ENCODE measurements around the gene LRP4.

Gene LRP4

GRCh38 chr11:46846510-46846830 is 71.9 kb downstream of the LRP4 start:
- DNase-seq (ENCODE audit: low read depth in 1 of 2, low spot score in 1 of 2), result no peak

GRCh38 chr11:46845740-46846509 is 72.4 kb downstream of the LRP4 start, which contains the start of gene CKAP5:
CKAP5 (minus strand) TSS chr11:46846280; CDS start chr11:46821231, 25,049 bp downstream.
- DNase-seq (ENCODE audit: low read depth in 1 of 2, low spot score in 1 of 2), result peak; percentile 52 to 75

DNA sequence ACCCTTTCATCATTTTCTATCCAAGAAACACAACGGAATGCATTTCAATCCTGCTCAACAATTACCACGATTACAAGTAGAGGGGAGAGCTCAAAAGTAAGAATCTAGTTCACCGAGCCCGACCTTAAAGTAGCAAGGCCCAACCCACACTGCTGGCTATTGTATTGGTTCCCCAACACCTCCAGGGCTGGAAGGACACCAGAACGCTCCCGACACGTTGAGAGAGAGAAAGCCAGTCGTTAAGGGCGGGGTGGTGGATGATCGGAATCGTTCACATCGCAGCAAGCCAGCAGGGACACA is 73.0 kb downstream of the LRP4 start:
- DNase-seq (ENCODE audit: low read depth in 1 of 2, low spot score in 1 of 2), result no peak

- no peak for DNase-seq (ENCODE audit: low read depth in 1 of 2, low spot score in 1 of 2)
Measured at GRCh38 chr11:46840116-46840515, 78.2 kb downstream of the LRP4 start.

DNA sequence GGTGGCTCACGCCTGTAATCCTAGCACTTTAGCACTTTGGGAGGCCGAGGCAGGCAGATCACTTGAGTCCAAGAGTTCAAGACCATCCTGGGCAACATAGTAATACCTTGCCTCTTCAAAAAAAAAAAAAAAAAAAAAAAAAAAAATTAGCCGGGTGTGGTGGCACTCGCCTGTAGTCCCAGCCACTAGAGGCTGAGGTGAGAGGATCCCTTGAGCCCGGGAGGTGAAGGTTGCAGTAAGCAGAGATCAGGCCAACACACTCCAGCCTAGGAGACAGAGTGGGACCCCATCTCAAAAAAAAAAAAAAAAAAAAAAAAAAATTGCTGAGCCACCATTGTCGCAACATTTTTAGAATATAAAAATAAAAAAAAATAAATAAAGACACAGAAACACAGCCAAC is 79.8 kb downstream of the LRP4 start:
- no peak for DNase-seq (ENCODE audit: low read depth in 1 of 2, low spot score in 1 of 2)

DNA sequence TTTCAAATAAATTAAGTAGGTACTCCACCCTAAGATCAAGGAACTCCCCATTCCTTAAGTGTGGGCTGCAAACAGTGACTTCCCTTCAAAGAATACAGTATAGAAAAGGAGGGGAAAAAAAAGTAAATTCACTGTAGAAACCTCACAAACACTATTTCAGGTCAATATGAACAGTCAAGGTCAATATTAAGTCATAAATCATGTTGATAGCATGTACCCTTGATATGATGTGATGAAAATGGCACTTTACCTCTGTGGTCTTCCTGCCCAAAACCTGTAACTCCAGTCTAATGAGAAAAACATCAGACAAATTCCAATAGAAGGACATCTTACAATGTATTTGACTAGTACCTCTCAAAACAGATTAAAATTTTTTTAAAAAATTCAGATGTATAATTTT is 80.5 kb downstream of the LRP4 start:
- DNase-seq (ENCODE audit: low read depth in 1 of 2, low spot score in 1 of 2), result no peak

DNA sequence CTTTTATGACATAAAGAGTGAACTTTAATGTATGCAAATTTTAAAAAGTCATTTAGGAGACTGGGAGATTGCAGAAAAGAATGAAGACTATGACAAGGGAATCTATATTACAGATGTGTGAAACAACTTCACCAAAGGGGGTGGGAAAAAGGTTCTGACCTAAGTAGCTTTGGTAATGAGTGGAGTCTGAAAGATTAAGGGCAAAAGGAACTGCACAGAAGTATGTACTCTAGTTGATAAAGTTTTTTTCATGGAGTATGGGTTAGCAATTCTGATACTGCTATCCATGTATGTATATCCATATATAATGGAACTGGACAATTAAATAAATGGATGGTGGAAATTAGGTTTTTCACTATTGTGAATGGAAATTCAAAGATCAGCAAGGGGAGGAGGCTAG is 81.5 kb downstream of the LRP4 start:
- DNase-seq (ENCODE audit: low read depth in 1 of 2, low spot score in 1 of 2), result no peak

DNA sequence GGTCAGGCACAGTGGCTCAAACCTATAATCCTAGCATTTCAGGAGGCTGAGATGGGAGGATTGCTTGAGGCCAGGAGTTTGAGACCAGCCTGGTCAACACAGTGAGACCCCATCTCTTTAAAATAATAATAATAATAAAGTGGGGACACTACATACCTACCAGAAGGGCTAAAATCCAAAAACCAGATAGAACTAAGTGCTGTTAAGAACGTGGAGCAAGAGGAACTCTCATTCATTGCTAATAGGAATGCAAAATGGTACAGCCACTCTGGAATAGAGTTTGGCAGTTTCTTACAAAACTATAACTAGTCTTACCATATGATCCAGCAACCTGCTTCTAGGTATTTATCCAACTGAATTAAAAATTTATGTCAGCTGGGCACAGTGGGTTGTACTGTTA is 81.9 kb downstream of the LRP4 start:
- DNase-seq (ENCODE audit: low read depth in 1 of 2, low spot score in 1 of 2), result no peak

GRCh38 chr11:46835897-46836296 is 82.5 kb downstream of the LRP4 start:
- DNase-seq (ENCODE audit: low read depth in 1 of 2, low spot score in 1 of 2), result no peak

- DNase-seq (ENCODE audit: low read depth in 1 of 2, low spot score in 1 of 2), result no peak
Measured at GRCh38 chr11:46834821-46835220, 83.5 kb downstream of the LRP4 start.

DNA sequence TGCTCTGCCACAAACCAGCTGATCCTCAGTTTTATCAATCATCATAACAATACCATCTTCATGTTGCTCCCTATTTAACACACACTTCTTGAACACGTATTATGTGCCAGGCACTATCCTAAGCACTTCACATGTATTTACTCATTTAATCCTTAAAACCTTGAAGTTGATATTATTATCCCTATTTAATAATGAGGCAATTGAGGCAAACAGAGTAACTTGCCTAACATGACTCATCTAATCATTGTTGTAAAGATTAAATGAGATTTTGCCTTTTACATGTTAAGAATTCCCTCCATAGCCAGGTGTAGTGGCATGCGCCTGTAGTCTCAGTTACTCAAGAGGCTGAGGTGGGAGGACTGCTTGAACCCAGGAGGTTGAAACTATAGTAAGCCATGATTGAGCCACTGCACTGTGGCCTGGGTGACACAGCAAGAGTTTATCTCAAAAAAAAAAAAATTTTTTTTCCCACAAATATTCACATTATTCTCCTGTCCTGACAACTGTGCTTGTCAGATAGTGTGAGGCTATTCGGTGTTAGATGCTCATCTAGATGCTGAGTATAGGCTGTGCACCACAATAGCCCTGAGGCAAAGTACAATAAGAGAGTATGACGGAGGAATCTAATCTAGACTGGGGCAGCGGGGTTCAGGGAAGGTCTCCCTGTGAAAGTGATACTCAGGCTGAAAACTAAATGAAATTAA is 85.7 kb downstream of the LRP4 start:
- DNase-seq (ENCODE audit: low read depth in 1 of 2, low spot score in 1 of 2), result no peak

DNA sequence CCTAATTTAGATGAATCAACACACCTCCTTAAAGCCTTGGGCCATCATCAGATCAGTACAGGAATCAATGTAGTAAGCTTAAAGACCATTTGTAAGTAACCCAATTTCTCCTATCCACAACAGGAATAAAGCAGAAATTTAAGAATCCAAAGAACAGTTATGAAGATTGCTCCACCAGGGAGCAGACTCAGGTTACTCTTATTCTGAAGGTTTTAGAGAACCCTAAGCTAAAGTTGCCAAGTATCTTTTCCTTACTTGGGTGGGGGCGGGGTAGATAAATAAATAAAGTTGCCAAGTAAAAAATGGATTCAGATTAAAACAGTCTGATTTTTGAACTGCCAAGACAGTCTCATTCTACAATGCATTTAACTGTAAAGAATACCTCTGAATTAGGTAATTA is 90.4 kb downstream of the LRP4 start:
- no peak for DNase-seq (ENCODE audit: low read depth in 1 of 2, low spot score in 1 of 2)

DNA sequence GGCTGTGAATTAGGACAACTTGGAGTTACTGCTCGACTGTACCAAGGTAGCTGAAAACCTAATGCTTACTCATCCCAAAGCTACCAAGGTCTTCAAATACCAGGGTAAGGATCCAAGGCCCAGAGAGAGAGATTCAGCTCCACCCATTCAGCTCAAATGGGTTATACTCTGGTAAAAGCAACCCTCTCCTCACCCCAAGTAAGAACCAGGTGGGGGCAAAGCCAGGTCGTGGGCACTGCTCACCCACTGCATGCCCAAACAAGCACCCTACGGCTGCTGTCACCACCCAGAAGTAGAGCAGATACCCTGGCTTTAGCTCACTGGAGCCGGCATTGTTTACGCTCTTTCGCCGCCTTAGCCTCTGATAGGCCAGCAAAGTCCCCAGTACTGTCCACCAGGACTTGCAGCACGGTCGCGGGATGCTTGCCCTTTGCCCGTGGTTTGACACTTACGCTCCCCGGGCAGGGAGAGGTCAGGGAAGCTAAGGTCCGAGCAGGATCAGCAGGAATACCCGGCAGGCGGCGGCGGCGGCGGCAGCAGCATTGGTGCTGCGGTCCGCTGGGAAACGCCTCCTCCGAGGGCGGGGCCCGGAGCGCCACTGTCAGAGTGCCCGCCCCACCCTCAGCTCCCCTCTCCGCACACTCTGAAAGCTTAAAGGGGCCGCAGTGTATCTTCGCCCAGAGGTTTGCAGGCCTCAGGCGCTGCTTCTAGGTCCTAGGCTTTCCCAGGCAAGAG is 91.9 kb downstream of the LRP4 start:
- DNase-seq (ENCODE audit: low read depth in 1 of 2, low spot score in 1 of 2), result peak; percentile 33 to 63

GRCh38 chr11:46808799-46809431 is 109.4 kb downstream of the LRP4 start:
- DNase-seq (ENCODE audit: low read depth in 1 of 2, low spot score in 1 of 2), result no peak

All from stimulated activated CD4-positive, alpha-beta T cell treated with anti-CD3 and anti-CD28 coated beads, Interleukin-15, amount 100 ng/mL, for 1 hour (primary cell).